Neuronal stem cell (in vitro differentiated cells): ENCODE measurements around the gene HOXB8.

ENCODE experiments used
- DNase-seq: peaks from one replicate; pipeline ENCODE4 v3.0.0-alpha.2; 2013; ENCODE audit warnings: low spot score
- H2AFZ ChIP-seq: one replicate; pipeline ENCODE4 v1.6.1; 2013; ENCODE audit warnings: mild to moderate bottlenecking, low read length, inconsistent platforms
- H2AK5ac ChIP-seq: 2 replicates; pipeline ENCODE4 v1.6.1; 2013; ENCODE audit warnings: low read depth, mild to moderate bottlenecking, inconsistent platforms, low read length, moderate library complexity, mixed read lengths
- H2BK120ac ChIP-seq: 2 replicates; pipeline ENCODE4 v1.6.1; 2013; ENCODE audit warnings: low read depth, mild to moderate bottlenecking, inconsistent platforms, low read length, moderate library complexity, mixed read lengths
- H2BK12ac ChIP-seq: one replicate; pipeline ENCODE4 v1.6.1; 2013; ENCODE audit warnings: low read length, inconsistent platforms
- H2BK15ac ChIP-seq: 2 replicates; pipeline ENCODE4 v1.6.1; 2013; ENCODE audit warnings: mild to moderate bottlenecking, low read length, inconsistent platforms, mixed read lengths
- H2BK5ac ChIP-seq: one replicate; pipeline ENCODE4 v1.6.1; 2013; ENCODE audit warnings: inconsistent platforms, mild to moderate bottlenecking, low read length, moderate library complexity
- H3K14ac ChIP-seq: one replicate; pipeline ENCODE4 v1.6.1; 2013; ENCODE audit warnings: low read length, inconsistent platforms
- H3K18ac ChIP-seq: 2 replicates; pipeline ENCODE4 v1.6.1; 2013; ENCODE audit warnings: low read length, inconsistent platforms
- H3K23ac ChIP-seq: 2 replicates; pipeline ENCODE4 v1.6.1; 2013; ENCODE audit warnings: low read depth, mild to moderate bottlenecking, mixed read lengths, low read length, inconsistent platforms; ENCODE audit not compliant: poor library complexity
- H3K27ac ChIP-seq: replicated peaks from 3 replicates; pipeline ENCODE4 v1.5.1; 2013; ENCODE audit warnings: low read length, inconsistent platforms
- H3K27me3 ChIP-seq, 3 experiments: 2 replicates each; pipeline ENCODE4 v1.6.1; 2013; ENCODE audit warnings: low read length in 3 of 3, mild to moderate bottlenecking in 2 of 3, inconsistent platforms in 1 of 3, low read depth in 1 of 3, mixed read lengths in 1 of 3, moderate library complexity in 1 of 3; ENCODE audit not compliant: control insufficient read depth in 3 of 3, insufficient read depth in 3 of 3
- H3K36me3 ChIP-seq, 2 donors: replicated peaks in 1 of 2; 2 replicates each; pipeline ENCODE4 v1.6.1; 2013; ENCODE audit warnings: low read length in 2 of 2; ENCODE audit not compliant: control insufficient read depth in 2 of 2, insufficient read depth in 2 of 2
- H3K4ac ChIP-seq: 2 replicates; pipeline ENCODE4 v1.6.1; 2013; ENCODE audit warnings: inconsistent platforms, mild to moderate bottlenecking, low read length, moderate library complexity
- H3K4me1 ChIP-seq, 2 donors: 1 replicate in 1 of 2; 2 replicates in 1 of 2; pipeline ENCODE4 v1.6.1; 2013; ENCODE audit warnings: low read length in 2 of 2, low read depth in 1 of 2; ENCODE audit not compliant: control insufficient read depth in 2 of 2, insufficient read depth in 1 of 2
- H3K4me2 ChIP-seq: one replicate; pipeline ENCODE4 v1.6.1; 2013; ENCODE audit warnings: mild to moderate bottlenecking, low read length, inconsistent platforms; ENCODE audit not compliant: insufficient read depth, poor library complexity, severe bottlenecking
- H3K4me3 ChIP-seq, 2 donors: 2 replicates each; pipeline ENCODE4 v1.5.1; 2013; ENCODE audit warnings: low read length in 2 of 2, mild to moderate bottlenecking in 2 of 2, inconsistent platforms in 1 of 2, moderate library complexity in 1 of 2
- H3K79me1 ChIP-seq: one replicate; pipeline ENCODE4 v1.6.1; 2013; ENCODE audit warnings: low read depth, mild to moderate bottlenecking, inconsistent platforms, low read length, moderate library complexity
- H3K9ac ChIP-seq: one replicate; pipeline ENCODE4 v1.6.1; 2013; ENCODE audit warnings: mild to moderate bottlenecking, low read depth, low read length, inconsistent platforms; ENCODE audit not compliant: poor library complexity
- H3K9me3 ChIP-seq, 2 donors: replicated peaks in 1 of 2; 2 replicates each; pipeline versions ENCODE3 to v1.6.1; 2013; ENCODE audit warnings: low read length in 2 of 2, mild to moderate bottlenecking in 2 of 2, inconsistent platforms in 1 of 2, low read depth in 1 of 2, mixed read lengths in 1 of 2, moderate library complexity in 1 of 2; ENCODE audit not compliant: control insufficient read depth in 2 of 2, insufficient read depth in 1 of 2
- H4K8ac ChIP-seq: one replicate; pipeline ENCODE4 v1.6.1; 2013; ENCODE audit warnings: low read depth, mild to moderate bottlenecking, inconsistent platforms, low read length, moderate library complexity
- H4K91ac ChIP-seq: one replicate; pipeline ENCODE4 v1.6.1; 2013; ENCODE audit warnings: low read length, low read depth, mild to moderate bottlenecking, inconsistent platforms; ENCODE audit not compliant: poor library complexity
- WGBS, 2 donors: extraction: QIAGEN DNeasy Blood & Tissue Kit; methylation state at CpG; one replicate each; pipeline ENCODE4 v1.1.7; 2013; ENCODE audit warnings: missing lambda C conversion rate in 2 of 2, mixed read lengths in 1 of 2; ENCODE audit not compliant: insufficient read length in 2 of 2, insufficient replicate concordance in 1 of 2; ENCODE audit errors: extremely low coverage in 2 of 2; 5-methylcytosine and 5-hydroxymethylcytosine counted together

The HOXB8 gene

DNA sequence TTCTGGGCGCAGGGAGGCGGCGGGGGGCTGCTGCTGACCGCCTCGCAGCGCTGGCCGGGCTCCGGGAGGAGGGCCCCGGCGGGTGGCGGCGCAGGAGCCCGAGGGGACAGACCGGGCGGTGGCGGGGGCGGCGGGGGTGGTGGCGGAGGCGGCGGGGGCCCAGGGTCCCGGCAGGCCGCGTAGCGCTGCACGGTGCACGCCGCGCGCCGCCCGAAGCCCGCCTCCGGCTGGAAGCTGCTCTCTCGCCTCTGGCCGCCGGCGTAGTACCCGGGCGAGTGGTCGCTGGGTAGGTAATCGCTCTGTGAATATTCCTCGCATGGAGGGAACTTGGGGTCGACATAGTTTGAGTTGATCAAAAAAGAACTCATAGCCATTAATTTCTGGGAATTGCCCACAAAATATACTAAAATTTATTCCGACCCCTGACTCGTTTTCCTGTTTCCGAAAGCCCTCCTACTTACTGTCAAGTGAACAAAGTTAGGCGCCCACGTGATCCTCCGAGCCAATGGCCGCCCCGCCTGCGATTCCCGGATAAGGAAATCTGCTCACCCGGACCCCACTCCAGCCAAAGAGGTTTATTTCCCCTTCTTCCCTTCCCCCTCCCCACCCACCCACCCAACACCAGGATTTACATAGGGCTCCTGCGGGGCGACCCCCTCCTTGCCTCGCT is 37.0 kb downstream of the HOXB8 start, which contains the start of gene HOXB4:
HOXB4 (minus strand) TSS at position 405 of the 670 bp plus-strand sequence; CDS start at position 374, 31 bp downstream.
- Histone ChIP-seq H3K4me2 (peak within 1 kb of the TSS; percentile 4), H2BK120ac (no peak within 1 kb of the TSS), H2BK15ac (no peak within 1 kb of the TSS), H3K9me3 (peaks cover 0 to 4% of the 10 kb centered on the region in 2 donors), H3K27ac (no peak within 1 kb of the TSS), H2AK5ac (no peak within 1 kb of the TSS), H3K27me3 (peaks cover 77 to 98% (median 97%) of the 10 kb centered on the region in 3 experiments), H2BK12ac (no peak within 1 kb of the TSS), H3K4me3 (peak within 1 kb of the TSS; percentile 17 to 33), H4K91ac (no peak within 1 kb of the TSS), H3K36me3 (no peaks in the 10 kb centered on the region), H3K18ac (no peak within 1 kb of the TSS), H3K79me1 (peaks cover 1% of the 10 kb centered on the region), H3K4ac (no peak within 1 kb of the TSS), H3K9ac (peak within 1 kb of the TSS; percentile 40), H4K8ac (no peak within 1 kb of the TSS), H3K23ac (peak within 1 kb of the TSS; percentile 49), H3K14ac (peak within 1 kb of the TSS; percentile 32), H2AFZ (peak within 1 kb of the TSS; percentile 85), H2BK5ac (no peak within 1 kb of the TSS), H3K4me1 (no peaks in the 10 kb centered on the region)
- no CpG with 5 or more reads among the region's 58 CpGs for WGBS, 2 donors
- no peak for DNase-seq

DNA sequence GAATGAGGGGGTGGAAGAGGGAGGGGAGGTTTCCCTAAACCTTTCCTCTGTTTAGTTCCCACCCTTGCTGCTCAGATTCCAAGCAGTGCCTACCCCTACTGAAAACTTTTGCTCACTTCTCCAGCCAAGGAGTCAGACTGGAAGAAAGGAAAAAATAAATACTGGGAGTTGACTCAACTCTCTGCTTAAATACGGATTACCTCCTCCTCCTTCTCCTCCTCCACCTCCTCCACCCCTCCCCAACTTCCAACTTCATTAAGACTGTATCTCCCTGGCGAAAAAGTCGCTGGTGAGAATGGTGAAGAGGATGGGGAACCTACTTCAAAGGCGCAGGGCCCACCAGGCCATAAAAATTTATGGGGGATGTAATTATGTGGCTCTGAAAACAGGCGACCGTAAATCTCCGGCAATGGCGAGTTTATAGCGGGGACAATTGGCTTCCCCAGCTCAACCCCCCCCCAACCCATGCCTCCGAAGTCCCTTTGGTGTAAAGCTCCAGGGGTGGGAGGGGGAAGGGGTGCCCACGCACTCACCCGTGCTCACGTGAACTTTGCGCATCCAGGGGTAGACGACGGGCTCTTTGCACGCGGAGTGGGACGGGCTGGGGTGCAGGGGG is 37.7 kb downstream of the HOXB8 start:
- Histone ChIP-seq H2BK120ac (no peak overlapping the region), H3K27ac (no peak overlapping the region), H3K4me2 (no peak overlapping the region), H3K4ac (no peak overlapping the region), H3K79me1 (peaks cover 1% of the 10 kb centered on the region), H2BK5ac (no peak overlapping the region), H3K9ac (peak overlapping the region; percentile 40), H3K14ac (peak overlapping the region; percentile 32), H3K23ac (no peak overlapping the region), H2AK5ac (no peak overlapping the region), H4K8ac (no peak overlapping the region), H3K9me3 (peaks cover 0 to 4% of the 10 kb centered on the region in 2 donors), H2AFZ (peak overlapping the region; percentile 60), H4K91ac (no peak overlapping the region), H3K27me3 (peaks cover 77 to 98% (median 97%) of the 10 kb centered on the region in 3 experiments), H3K36me3 (no peaks in the 10 kb centered on the region), H2BK12ac (no peak overlapping the region), H3K4me3 (no peak overlapping the region), H3K4me1 (no peaks in the 10 kb centered on the region), H2BK15ac (no peak overlapping the region), H3K18ac (no peak overlapping the region)
- no peak for DNase-seq
- no CpG with 5 or more reads among the region's 19 CpGs for WGBS, 2 donors

- Histone ChIP-seq H3K23ac (no peak overlapping the region), H2AK5ac (no peak overlapping the region), H3K36me3 (no peaks in the 10 kb centered on the region), H2BK15ac (no peak overlapping the region), H3K4me2 (no peak overlapping the region), H3K18ac (no peak overlapping the region), H3K4ac (no peak overlapping the region), H3K4me1 (no peaks in the 10 kb centered on the region), H2BK120ac (no peak overlapping the region), H4K8ac (no peak overlapping the region), H4K91ac (no peak overlapping the region), H3K4me3 (no peak overlapping the region), H3K9ac (no peak overlapping the region), H2AFZ (no peak overlapping the region), H3K27me3 (peaks cover 76 to 98% (median 97%) of the 10 kb centered on the region in 3 experiments), H2BK5ac (no peak overlapping the region), H2BK12ac (no peak overlapping the region), H3K79me1 (no peaks in the 10 kb centered on the region), H3K9me3 (peaks cover 0 to 4% of the 10 kb centered on the region in 2 donors), H3K27ac (no peak overlapping the region), H3K14ac (no peak overlapping the region)
- no peak for DNase-seq
- WGBS, 2 donors: no CpG with 5 or more reads among the region's 43 CpGs
Measured at GRCh38 chr17:48576479-48577309, 38.4 kb downstream of the HOXB8 start.
